HG03045 (cell line): Measurements from ENCODE around the gene PCDHAC2.

Experiments
- ATAC-seq: cut with Tn5 transposase; IDR thresholded peaks from one replicate; pipeline ENCODE4 v1.9.1; 2021; ENCODE audit warnings: mild to moderate bottlenecking, moderate library complexity; ENCODE audit not compliant: unreplicated experiment

The PCDHAC2 gene

DNA sequence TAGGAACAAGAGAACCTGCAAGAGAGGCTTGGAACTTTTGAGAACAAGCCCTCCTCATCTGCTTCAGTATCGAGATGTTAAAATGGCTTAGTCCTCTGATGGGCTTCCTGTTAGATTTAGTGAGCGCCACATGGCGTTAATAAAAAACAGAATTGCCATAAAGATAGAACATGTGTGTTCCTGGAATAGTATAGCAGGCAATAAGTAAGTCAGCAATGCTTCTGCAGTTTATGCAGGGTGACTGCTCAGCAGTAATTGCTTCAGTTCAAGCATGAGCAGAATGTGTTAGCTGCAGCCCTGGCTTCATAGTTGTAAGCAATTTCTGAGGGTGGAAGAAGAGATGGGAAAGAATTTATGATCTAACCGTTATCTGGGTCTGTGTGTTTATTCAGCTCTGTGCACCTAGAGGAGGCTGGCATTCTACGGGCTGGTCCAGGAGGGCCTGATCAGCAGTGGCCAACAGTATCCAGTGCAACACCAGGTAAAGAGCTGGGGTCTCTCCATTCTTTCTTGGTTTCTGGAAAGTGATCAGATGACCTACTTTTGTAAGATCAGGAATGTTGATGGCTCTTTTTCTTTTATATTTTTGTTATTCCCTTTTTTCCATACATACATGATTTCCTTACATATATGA, 15.9 kb downstream of the PCDHAC2 start:
- ATAC-seq, result no peak

DNA sequence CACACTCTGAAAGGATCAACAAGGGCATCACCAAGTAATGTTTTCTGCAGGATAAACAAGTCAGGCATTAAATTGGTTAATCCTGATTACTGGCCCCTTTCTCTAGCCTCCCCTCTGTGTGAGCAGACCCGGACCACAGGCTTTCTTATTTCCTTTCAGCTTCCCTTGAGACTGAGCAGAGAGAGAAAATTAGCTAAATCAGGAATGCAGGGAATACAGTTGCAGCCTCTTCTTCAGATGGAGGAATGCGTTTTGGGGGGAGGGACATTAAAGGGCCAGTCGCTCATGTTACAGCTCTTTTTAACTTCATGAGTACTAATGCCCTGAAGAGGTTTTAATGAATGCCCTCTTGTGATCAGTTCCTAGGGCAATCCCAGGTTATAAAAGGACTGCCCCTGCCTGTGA, 19.8 kb downstream of the PCDHAC2 start:
- ATAC-seq, result no peak

DNA sequence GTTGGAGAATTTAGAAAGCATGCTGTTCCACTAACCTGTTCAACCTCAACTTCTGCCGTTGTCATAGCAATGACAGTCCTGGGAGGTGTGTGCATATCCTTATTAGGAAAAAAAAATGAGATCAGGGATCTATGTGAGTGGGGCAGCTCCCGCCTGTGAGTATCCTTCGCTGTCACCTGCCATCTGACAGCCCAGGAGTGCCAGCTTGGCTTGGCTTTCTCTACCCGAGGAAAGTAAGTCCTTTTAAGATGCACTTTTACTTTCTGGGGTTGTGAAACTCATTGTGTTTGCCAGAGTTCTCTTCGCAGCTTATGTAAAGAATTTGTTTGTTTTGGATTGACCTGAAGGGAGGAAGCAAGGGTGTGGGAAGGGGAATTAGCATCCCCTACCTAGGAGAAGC, 21.8 kb downstream of the PCDHAC2 start:
- ATAC-seq, result no peak

DNA sequence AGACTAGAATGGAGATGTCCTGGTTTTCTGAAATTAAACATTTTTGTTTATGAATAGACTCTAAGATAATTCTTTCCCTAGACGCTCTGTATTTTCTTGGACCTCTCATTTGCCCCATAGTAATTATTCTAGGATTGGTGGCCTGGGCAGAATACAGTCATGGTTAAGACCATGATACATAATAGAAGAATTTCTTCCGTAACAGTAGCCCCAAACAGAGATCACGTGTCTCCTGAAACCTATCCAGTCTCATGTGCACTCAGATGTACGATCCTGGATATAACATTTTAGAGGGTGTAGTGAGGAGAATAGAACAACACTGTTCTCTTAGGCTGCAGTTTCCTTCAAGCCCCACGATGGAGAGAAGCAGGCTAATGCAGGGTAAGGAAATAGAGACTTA, 22.3 kb downstream of the PCDHAC2 start:
- ATAC-seq, result no peak

DNA sequence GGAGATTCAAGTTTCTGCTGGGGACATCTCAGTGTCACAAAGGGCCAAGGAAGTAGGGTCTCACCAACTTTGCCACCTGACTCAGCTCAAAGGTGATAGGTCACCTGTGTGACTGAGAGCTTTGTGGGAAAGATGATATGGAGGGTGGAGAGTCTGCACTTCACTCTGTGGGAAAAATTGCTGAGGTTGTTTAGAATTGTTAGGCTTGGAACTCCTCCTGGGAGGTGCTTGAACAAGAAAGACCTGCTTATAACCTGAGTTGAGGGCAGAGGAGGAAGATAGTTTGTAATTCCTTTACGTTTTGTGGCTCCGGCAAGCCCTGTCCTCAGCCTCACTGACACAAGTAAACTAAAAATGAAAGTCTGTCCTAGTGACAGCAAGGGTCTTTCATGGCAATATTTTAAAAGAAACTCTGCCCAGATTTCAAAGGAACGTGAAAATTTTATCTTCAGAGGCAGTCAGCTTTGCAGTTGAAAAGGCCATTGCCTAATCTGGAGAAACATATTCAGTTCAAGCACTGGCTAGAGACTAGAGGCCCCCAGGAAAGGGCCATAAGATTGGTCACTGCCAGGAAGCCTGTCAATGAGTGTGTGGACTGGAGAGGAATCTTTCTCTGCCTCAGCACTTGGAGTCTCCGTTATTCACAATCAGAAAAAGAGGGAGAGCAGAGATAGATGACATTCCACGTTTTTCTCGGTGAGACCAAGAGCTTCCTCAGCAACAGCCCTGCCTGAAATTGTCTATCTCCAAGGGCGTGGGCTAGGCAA, 23.2 kb downstream of the PCDHAC2 start:
- no peak for ATAC-seq

DNA sequence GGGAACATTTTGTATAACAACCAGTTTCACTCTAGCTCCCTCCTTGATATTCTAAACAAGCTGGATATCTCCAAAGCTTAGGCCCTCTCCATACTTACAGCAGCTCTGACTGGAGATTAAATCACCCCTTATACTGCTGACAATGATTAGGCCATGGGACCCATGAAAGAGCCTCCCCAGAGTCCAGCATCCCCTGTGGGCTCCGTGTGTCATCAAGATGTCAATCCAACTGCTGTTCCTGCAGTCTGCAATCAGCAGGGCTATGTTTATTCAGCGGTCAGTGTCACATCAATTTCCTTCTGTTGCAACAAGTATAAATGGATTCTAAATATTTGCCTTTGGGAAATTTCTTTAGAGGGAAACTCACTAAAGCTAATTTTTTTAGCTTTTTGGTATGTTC, 26.6 kb downstream of the PCDHAC2 start:
- no peak for ATAC-seq

DNA sequence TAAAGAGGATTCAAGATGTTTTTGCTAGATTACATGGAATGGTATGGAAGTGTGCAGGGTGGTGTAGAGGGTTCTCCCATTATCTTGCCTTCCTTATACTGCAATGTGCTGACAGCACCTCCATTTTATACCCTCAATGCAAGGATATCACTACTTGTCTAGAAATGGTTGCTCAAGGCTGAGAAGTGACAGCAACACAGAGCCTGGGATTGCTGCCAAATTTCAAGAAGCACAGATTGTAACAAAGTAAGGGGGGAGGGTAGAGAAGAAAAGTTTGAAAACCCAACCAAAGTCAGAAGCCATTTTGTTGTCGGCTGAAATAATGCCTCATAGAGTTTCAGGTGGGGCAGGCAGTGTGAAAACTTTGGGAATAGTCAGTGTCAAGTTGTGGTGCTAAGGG, 29.8 kb downstream of the PCDHAC2 start:
- no peak for ATAC-seq

DNA sequence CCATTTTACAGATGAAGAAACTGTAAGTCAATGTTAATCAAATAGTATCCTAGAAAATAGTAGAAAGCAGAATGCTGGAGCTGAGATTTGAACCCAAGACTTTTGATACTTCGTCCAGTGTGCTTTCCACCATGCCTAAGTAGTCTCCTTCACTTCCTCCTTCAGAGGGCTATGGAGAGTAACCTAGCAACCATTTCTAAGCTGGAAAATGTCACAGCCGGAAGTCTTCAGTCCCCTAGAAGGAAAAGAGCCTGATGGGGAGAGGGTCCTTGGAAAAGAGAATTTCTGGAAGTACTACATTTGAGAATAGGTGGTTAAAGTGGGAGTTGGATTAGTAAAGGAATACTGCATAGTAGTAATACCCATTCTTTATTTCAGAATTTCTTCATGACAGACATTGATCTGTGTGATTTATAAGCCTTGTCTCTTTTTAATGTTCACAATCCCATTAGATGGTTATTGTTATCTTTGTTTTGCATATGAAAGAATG, 32.7 kb downstream of the PCDHAC2 start:
- no peak for ATAC-seq

DNA sequence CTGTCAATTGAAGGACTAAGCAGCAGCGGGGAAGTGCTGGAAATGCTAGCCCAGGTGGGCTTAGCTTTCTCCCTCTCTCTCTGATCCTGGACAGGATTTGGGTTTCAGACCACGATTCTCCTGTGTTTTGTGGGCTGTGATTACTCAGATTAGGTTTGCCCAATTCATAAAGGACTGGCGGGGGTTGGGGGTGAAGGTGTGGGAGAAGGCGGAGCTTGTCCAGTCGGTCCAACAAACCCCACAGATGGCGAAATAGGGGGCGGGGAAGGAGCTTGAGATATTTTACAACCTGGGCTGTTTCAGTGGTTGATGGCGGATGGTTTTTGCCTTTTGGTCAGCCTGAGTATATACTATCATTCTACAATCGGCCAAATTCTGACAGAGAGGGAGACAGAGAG, 35.2 kb downstream of the PCDHAC2 start:
- ATAC-seq, result no peak

DNA sequence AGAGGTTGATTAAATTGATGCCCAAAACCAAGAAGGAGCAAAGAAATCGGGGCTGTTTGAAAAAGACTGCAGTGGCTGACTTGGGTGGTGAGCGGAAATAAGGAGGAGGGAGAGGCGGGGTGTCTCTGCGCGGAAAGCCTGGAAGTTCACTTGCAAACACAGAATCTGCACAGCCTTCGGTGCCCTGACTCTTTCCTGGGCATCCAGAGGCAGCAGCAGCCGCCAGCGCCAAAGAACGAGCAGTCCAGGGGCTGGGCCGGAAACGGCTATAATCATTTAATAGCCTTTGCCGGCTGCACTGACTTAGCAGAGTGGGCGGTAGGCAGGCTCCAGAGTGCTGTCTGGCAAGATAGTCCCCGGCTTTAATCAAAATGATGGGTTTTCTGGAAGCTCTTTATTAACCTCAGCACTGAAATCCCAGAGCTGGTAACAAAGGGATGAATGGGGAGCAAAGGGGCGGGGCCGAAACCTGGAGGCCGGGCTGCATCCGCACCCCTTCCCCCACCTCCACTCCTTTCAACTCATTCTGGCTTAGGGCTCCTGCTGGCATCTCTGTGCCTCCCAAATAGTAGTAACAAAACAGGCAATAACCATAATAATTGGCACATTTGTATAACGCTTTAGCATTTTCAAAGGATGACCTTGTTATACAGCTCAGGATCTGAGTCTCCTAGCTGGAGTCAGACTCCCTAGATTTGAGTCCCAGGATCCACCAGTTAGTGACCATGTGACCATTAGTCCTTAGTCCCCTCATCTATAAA, 35.7 kb downstream of the PCDHAC2 start:
- ATAC-seq, result no peak

- ATAC-seq, result no peak
Observed at GRCh38 chr5:141002605-141002965, 36.3 kb downstream of the PCDHAC2 start.

GRCh38 chr5:141003031-141003430, 36.8 kb downstream of the PCDHAC2 start:
- ATAC-seq, result no peak

GRCh38 chr5:141003791-141004611, 37.7 kb downstream of the PCDHAC2 start:
- no peak for ATAC-seq

- ATAC-seq, result no peak
Observed at GRCh38 chr5:141007791-141008190, 41.5 kb downstream of the PCDHAC2 start.

- ATAC-seq, result no peak
Observed at GRCh38 chr5:141010047-141010793, 43.9 kb downstream of the PCDHAC2 start.

DNA sequence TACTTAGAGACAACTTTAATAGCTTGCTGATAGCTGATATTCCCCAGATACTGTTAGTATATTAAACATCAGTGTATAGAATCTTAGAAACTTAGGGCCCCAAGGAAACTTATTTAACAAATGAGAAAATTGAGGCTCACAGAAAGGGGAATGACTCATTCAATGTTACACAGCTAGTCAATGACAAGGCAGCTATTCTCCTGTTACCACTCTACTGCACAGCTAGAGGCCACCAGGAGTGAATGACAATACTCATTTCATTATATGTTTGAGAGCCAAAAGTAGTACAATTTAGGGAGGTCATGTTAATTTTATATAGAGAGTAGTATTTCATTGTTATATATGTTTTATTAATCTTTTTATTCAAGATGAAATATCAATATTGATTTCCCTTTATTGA, 51.7 kb downstream of the PCDHAC2 start:
- no peak for ATAC-seq
